Fibroblast of lung (primary cell): Measurements from ENCODE around the gene DENND1A.

Experiments
- CTCF ChIP-seq, 2 donors: IDR thresholded peaks in 1 of 2; conservative IDR thresholded peaks in 1 of 2; 1 replicate in 1 of 2; 2 replicates in 1 of 2; pipeline ENCODE4 v1.5.1; 2011 to 2012; ENCODE audit warnings: low read length in 2 of 2, control low read depth in 1 of 2, inconsistent platforms in 1 of 2, low read depth in 1 of 2, mild to moderate bottlenecking in 1 of 2
- EZH2 ChIP-seq: IDR thresholded peaks from 2 replicates; pipeline ENCODE4 v1.5.1; 2012; ENCODE audit warnings: low read length, control low read depth, mild to moderate bottlenecking; ENCODE audit errors: missing control alignments

GRCh38 chr9:123471843-123472570 lies 457.9 kb downstream of the DENND1A start:
- TF ChIP-seq CTCF (conservative IDR thresholded peaks at IDR 0.05 in 1 of 2, IDR thresholded peaks at IDR 0.05 in 1 of 2; ENCODE audit: low read depth in 1 of 2, low read length in 2 of 2) = no peak
- no peak for TF ChIP-seq EZH2
